ENCODE results near the gene CUTC.

CUTC gene

GRCh38 chr10:99782447-99783286 is 50.6 kb downstream of the CUTC start, which contains the start of gene ABCC2:
Gene ABCC2, plus strand, starts transcription at chr10:99782640. Its CDS starts 205 bp downstream, at chr10:99782845.
- no peak for TF ChIP-seq CTCF (conservative IDR thresholded peaks at IDR 0.05; ENCODE audit: low read length)
- H3K4me3 ChIP-seq (ENCODE audit: low read length): no peak within 1 kb of the TSS
- DNase-seq (ENCODE audit: low read depth): no peak

GRCh38 chr10:99784016-99784726 is 52.1 kb downstream of the CUTC start:
- DNase-seq (ENCODE audit: low read depth): peak; percentile 79
- no peak for TF ChIP-seq CTCF (conservative IDR thresholded peaks at IDR 0.05; ENCODE audit: low read length)
- no peak overlapping the region for H3K4me3 ChIP-seq (ENCODE audit: low read length)

GRCh38 chr10:99784727-99785441 is 52.9 kb downstream of the CUTC start:
- DNase-seq (ENCODE audit: low read depth): no peak
- TF ChIP-seq CTCF (conservative IDR thresholded peaks at IDR 0.05; ENCODE audit: low read length): no peak
- H3K4me3 ChIP-seq (ENCODE audit: low read length): no peak overlapping the region

- no peak for DNase-seq (ENCODE audit: low read depth)
- no peak overlapping the region for H3K4me3 ChIP-seq (ENCODE audit: low read length)
- no peak for TF ChIP-seq CTCF (conservative IDR thresholded peaks at IDR 0.05; ENCODE audit: low read length)
Measured at GRCh38 chr10:99785646-99786045, 53.6 kb downstream of the CUTC start.

GRCh38 chr10:99787311-99787710 is 55.3 kb downstream of the CUTC start:
- DNase-seq (ENCODE audit: low read depth): no peak
- TF ChIP-seq CTCF (conservative IDR thresholded peaks at IDR 0.05; ENCODE audit: low read length): no peak
- no peak overlapping the region for H3K4me3 ChIP-seq (ENCODE audit: low read length)

GRCh38 chr10:99787782-99788445 is 55.9 kb downstream of the CUTC start:
- no peak overlapping the region for H3K4me3 ChIP-seq (ENCODE audit: low read length)
- TF ChIP-seq CTCF (conservative IDR thresholded peaks at IDR 0.05; ENCODE audit: low read length): no peak
- DNase-seq (ENCODE audit: low read depth): no peak
